ENCODE data around the gene CIAO2B. TPM values are rescaled to one million over a fixed set of nuclear protein-coding genes. Genes with fewer than 3 reads are reported as not detected.

The CIAO2B gene
- total and polyA plus RNA-seq, 2 donors (not counting 3 experiments of a cell fraction or from before 2014, with no cell fraction given) = 78.7 to 314 TPM

GRCh38 chr16:66890799-66891198 lies 43.4 kb downstream of the CIAO2B start:
- H3K9ac ChIP-seq (replicated peaks; ENCODE audit: extremely low read depth, insufficient read depth, low read length) = no peak overlapping the region
- dilution Hi-C loops (cut with MboI; ENCODE audit: extremely low pct_ligation_motif_present, low sequenced_read_pairs) = no loop called here
- BruUV-seq (replicated peaks) = no TSS peak
- no peak overlapping the region for H3K27ac ChIP-seq (ENCODE audit: insufficient read depth, low read depth, low read length)
- no peak overlapping the region for H2AFZ ChIP-seq (ENCODE audit: low read depth, low read length)
- TF ChIP-seq JUN (IDR thresholded peaks at IDR 0.05; ENCODE audit: borderline replicate concordance, insufficient read depth, insufficient read length, low read depth) = no peak
- TF ChIP-seq GATA2 (IDR thresholded peaks at IDR 0.05; ENCODE audit: insufficient read depth, insufficient read length, low read depth, low read length) = no peak
- no peak for TF ChIP-seq EZH2 (IDR thresholded peaks at IDR 0.05; ENCODE audit: borderline replicate concordance, low read depth, low read length, severe bottlenecking)
- no peak for TF ChIP-seq MAX (IDR thresholded peaks at IDR 0.05; ENCODE audit: insufficient read depth, insufficient read length)
- TF ChIP-seq MYC (IDR thresholded peaks at IDR 0.05; ENCODE audit: low read depth, low read length) = no peak
- TF ChIP-seq POLR2A (IDR thresholded peaks at IDR 0.05; ENCODE audit: low read depth, low read length) = no peak
- no peak for TF ChIP-seq FOS (IDR thresholded peaks at IDR 0.05; ENCODE audit: borderline replicate concordance, insufficient read depth, low read length)
- TF ChIP-seq, protein P1, sequence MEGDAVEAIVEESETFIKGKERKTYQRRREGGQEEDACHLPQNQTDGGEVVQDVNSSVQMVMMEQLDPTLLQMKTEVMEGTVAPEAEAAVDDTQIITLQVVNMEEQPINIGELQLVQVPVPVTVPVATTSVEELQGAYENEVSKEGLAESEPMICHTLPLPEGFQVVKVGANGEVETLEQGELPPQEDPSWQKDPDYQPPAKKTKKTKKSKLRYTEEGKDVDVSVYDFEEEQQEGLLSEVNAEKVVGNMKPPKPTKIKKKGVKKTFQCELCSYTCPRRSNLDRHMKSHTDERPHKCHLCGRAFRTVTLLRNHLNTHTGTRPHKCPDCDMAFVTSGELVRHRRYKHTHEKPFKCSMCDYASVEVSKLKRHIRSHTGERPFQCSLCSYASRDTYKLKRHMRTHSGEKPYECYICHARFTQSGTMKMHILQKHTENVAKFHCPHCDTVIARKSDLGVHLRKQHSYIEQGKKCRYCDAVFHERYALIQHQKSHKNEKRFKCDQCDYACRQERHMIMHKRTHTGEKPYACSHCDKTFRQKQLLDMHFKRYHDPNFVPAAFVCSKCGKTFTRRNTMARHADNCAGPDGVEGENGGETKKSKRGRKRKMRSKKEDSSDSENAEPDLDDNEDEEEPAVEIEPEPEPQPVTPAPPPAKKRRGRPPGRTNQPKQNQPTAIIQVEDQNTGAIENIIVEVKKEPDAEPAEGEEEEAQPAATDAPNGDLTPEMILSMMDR (IDR thresholded peaks at IDR 0.05; ENCODE audit: extremely low read depth in 1 of 2, insufficient read depth in 1 of 2, low read depth in 1 of 2, low read length in 2 of 2) = no peak
- no peak for TF ChIP-seq POLR2AphosphoS5 (IDR thresholded peaks at IDR 0.05; ENCODE audit: insufficient read depth, low read depth, low read length)
- CTCF ChIA-PET = interaction anchor here (0.8 to 1.8 kb wide), 6 partner anchors 9 to 245 kb away, joined by 3 to 12 read pairs (median 5); partner anchors contain the start of genes CDH16 and NAE1
- no peaks in the 10 kb centered on the region for H3K36me3 ChIP-seq (ENCODE audit: control insufficient read depth in 2 of 2, extremely low read depth in 1 of 2, insufficient read depth in 2 of 2, low read length in 2 of 2)
- no peaks in the 10 kb centered on the region for H3K27me3 ChIP-seq (ENCODE audit: control insufficient read depth in 2 of 2, insufficient read depth in 2 of 2, low read length in 2 of 2)
- no peak overlapping the region for H3K4me2 ChIP-seq (ENCODE audit: insufficient read depth, low read length)
- no peak overlapping the region for H3K4me3 ChIP-seq (replicated peaks in 1 of 3; ENCODE audit: insufficient read depth in 1 of 3, low read depth in 1 of 3, low read length in 3 of 3)
- no peaks in the 10 kb centered on the region for H3K4me1 ChIP-seq (ENCODE audit: control insufficient read depth, extremely low read depth, insufficient read depth, low read length)
- POLR2A ChIA-PET = no interaction called here
- no peak for FAIRE-seq
- H4K20me1 ChIP-seq (replicated peaks; ENCODE audit: control insufficient read depth, extremely low read depth, insufficient read depth, low read length) = peaks cover 4% of the 10 kb centered on the region
- H3K9me3 ChIP-seq (replicated peaks; ENCODE audit: control insufficient read depth, insufficient read depth, low read length) = no peaks in the 10 kb centered on the region
- no peaks in the 10 kb centered on the region for H3K79me2 ChIP-seq (ENCODE audit: control insufficient read depth, insufficient read depth, low read length)
- intact Hi-C loops (cut with micrococcal nuclease) = loop anchor here (10.0 kb wide), 1 partner anchor 1964 kb away; no protein-coding TSS in a partner anchor
- H3K9me1 ChIP-seq (replicated peaks; ENCODE audit: control insufficient read depth, extremely low read depth, insufficient read depth, low read length) = no peaks in the 10 kb centered on the region
- DNase-seq (ENCODE audit: low read depth, low spot score) = no peak
